GM12872 (cell line): ENCODE measurements around the gene ADAMTSL3.

ENCODE experiments used
- TF ChIP-seq, protein P1 (sequence below): IDR thresholded peaks from 3 replicates; pipeline ENCODE4 v1.5.1; 2011; ENCODE audit warnings: low read depth, mild to moderate bottlenecking, low read length, moderate library complexity; ENCODE audit not compliant: insufficient read depth

ADAMTSL3 gene

DNA sequence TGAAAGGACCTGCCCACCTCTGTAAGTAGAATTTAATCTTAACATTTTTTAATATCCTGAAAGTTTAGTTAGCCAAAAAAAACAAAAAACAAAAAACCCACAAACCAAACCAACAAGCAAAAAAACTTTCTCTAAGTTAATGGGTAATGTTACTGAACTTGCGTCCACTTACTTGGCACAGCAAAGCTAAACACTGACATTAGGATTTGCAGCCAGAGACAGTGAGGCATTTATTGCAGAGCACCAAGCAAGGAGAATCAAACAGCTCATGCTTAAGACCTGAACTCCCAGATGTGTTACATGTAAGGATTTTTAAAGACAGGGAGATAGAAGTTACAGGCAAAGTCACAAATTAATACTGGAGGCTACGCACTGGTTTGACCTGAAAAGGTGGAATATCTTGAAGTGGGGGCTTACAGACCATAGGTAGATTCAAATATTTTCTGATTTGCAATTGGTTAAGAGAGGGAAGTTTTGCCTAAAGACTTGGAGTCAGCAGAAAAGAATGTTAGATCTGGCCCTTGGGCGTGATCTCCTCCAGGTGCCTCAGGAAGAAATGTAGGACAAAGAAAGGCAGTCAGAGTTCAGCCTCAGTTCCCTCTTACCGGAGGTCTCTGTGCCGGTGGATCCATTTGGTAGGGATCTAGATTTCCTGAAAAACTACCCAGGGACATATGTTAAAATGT is 205.0 kb downstream of the ADAMTSL3 start:
- TF ChIP-seq, protein P1, sequence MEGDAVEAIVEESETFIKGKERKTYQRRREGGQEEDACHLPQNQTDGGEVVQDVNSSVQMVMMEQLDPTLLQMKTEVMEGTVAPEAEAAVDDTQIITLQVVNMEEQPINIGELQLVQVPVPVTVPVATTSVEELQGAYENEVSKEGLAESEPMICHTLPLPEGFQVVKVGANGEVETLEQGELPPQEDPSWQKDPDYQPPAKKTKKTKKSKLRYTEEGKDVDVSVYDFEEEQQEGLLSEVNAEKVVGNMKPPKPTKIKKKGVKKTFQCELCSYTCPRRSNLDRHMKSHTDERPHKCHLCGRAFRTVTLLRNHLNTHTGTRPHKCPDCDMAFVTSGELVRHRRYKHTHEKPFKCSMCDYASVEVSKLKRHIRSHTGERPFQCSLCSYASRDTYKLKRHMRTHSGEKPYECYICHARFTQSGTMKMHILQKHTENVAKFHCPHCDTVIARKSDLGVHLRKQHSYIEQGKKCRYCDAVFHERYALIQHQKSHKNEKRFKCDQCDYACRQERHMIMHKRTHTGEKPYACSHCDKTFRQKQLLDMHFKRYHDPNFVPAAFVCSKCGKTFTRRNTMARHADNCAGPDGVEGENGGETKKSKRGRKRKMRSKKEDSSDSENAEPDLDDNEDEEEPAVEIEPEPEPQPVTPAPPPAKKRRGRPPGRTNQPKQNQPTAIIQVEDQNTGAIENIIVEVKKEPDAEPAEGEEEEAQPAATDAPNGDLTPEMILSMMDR, result no peak

DNA sequence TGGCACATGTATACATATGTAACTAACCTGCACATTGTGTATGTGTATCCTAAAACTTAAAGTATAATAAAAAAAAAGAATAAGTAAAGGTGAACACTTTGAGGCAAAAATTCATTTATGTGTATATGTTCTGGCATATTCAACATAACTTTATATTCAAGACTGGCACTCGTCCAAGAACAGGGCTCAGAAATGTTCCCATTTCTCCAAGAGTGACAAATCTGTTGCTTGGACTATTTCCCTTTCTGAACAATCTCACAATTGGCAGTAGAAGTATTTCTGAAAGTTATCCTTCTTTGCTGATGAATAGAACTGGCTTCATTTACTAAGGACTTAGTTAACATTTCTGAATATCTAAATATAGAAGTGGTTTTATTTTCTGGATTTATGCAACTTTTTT is 212.8 kb downstream of the ADAMTSL3 start:
- TF ChIP-seq, protein P1, result no peak

DNA sequence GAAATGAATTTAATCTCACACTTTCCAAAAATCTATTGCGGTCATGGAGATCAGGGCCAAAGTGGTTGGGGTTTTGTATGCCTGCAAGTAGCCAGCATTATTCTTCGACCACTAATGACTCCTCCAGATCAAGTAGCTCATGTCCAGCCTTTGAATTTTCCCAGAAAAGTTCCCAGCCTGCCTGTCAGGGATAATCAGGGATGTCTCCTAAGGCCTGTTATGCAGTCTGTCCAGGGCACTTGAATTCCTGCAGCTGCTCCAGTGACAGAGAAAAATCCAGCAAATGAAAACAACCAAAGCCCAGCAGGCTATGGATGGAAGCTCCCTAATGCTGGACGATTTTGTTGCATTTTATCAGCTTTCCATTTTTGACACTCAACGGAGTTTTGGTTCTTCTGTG is 215.4 kb downstream of the ADAMTSL3 start:
- TF ChIP-seq, protein P1, result no peak

DNA sequence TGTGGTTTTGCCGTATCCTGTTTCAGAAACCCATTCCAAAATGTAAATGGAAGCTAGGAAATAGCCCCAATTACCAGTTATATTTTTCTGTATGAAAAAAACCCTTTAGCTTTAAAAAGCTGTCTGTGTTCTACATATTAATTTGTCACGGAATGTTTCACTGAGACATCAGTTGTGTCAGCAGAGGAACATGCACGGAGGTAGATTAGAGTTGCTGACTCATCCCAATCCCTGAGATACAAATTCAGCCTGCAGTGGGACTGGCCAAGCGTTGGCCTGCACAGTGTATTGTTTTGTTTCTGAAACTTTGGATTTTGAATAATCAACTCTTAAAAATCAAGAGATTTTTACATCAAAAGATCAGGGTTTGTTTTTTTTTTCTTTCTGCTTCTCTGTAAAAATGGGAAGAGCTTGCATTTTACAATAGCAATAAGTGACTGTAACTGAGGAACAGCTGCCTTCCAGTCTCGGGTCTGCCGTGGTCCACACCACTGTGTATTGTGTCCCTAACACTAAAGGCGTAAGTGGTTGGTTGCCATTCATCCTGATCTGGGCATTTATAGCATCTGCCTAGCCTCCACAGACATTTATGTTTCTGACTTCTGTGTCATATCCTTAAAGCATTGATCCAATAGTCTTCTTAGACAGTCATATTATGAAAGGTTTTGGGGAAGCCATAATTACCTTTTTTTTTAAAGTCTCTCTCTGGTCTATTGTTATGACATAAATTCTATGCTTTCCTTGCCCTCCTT is 218.1 kb downstream of the ADAMTSL3 start:
- TF ChIP-seq, protein P1, result no peak

DNA sequence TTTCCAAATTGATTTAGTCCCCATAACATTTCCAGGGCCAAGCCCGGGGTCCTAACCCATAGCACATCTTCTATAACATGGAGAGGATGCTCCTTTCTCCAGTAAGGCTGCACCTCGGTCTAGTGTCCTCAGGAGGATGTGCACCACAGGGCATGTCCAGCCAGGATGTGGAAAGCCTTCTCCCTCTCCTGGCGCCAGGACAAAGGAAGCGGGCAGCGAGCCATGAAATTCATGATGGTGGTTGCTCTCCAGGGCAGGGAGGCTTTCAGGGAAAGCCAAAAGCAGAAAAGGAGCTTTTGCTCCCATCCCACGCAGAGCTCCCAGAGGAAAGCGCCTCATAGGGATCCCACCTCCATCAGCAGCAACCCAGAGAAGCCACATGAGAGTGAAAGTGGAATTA is 220.0 kb downstream of the ADAMTSL3 start:
- TF ChIP-seq, protein P1, result no peak

DNA sequence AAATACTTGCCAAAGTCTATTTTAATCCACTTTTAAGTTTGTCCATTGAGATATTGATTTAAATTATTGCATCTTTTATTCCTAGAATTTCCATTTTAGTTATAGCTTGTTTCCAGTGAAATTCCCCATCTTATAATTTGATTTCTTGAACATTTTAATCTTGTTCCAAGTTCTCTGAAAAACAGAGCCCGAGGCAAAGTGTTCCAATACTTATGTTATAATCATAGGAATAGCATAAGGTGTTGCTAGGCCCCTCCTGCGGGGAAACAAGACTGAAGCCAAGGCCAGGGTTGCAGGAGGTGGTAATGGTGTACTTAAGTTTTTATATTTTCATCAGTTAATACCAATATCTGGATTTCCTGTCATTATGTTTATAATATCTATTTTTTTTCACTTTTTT is 226.6 kb downstream of the ADAMTSL3 start:
- TF ChIP-seq, protein P1, result no peak

DNA sequence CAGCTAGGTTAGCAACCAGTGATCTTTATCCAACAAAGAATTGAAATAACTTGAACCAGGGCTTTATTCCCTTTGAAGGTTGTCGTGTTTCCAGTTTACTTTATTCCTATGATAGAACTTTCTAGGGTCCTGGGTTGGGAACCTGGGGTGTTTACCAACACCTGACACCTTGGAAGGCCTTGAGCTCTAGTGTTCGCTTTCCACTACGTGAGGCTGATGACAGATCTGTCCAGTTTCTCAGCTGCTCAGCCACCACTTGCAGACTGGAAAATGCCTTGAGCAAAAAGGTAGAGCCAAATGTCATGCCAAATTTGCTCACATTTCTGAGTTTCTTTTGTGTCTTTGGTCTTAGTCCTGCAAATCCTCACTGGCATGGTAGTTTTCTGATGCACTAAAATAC is 227.2 kb downstream of the ADAMTSL3 start:
- TF ChIP-seq, protein P1, result no peak
